H1 (cell line): ENCODE data around the gene C3orf52. TPM values are rescaled to one million over a fixed set of nuclear protein-coding genes. Genes with fewer than 3 reads are reported as not detected.

Experiments
- SAP30 ChIP-seq: fragments of 300-600 bp; sonication (generic); IDR thresholded peaks from 2 replicates; pipeline ENCODE4 v1.7.1; 2012; ENCODE audit warnings: low read length, moderate library complexity, mild to moderate bottlenecking, inconsistent platforms; ENCODE audit not compliant: insufficient read depth, insufficient replicate concordance
- YY1 ChIP-seq: IDR thresholded peaks from 2 replicates; pipeline ENCODE4 v1.6.1; 2011; ENCODE audit warnings: low read depth, mild to moderate bottlenecking, low read length
- polyA plus RNA-seq, 7 experiments: library from polyadenylated mRNA; depleted of rRNA in 3 of 7; stranded (reverse) in 5 of 7; unstranded in 2 of 7; fragments of >200 nt in 5 of 7; fragments of 200-250 nt in 2 of 7; gene quantifications; 1 replicate in 5 of 7; 2 replicates in 1 of 7; 4 replicates in 1 of 7; pipeline versions ENCODE4 v1.2.1 to v1.2.3, GENCODE V29; 2011 to 2013; ENCODE audit warnings: missing spikeins in 2 of 7, mixed read lengths in 2 of 7
- total RNA-seq: library from RNA; stranded (reverse); fragmentation: NEBNext Ultra II Directional; extraction: Animal tissue kit (Norgen Biotek cat#: 25700); gene quantifications from 2 replicates; pipeline ENCODE4 v1.2.1, GENCODE V29; 2021

C3orf52 gene
- total and polyA plus RNA-seq, 2 of the 8 experiments (the other 6 are each of a cell fraction or from before 2014, with no cell fraction given), result 9.7 to 13.1 TPM

- no peak for TF ChIP-seq SAP30
- TF ChIP-seq YY1, result no peak
These were observed 1.6 kb downstream of the C3orf52 start (continued) for GRCh38 chr3:112087746-112088145.
